NCI-H2196 treated with DMSO at 0.1 percent for 48 hours (cell line): ENCODE measurements around the gene SETD7.

Source experiments
- DNase-seq: peaks from one replicate; lab custom pipeline; 2025; ENCODE audit not compliant: unreplicated experiment; lab: John Stamatoyannopoulos, UW

SETD7 gene

DNA sequence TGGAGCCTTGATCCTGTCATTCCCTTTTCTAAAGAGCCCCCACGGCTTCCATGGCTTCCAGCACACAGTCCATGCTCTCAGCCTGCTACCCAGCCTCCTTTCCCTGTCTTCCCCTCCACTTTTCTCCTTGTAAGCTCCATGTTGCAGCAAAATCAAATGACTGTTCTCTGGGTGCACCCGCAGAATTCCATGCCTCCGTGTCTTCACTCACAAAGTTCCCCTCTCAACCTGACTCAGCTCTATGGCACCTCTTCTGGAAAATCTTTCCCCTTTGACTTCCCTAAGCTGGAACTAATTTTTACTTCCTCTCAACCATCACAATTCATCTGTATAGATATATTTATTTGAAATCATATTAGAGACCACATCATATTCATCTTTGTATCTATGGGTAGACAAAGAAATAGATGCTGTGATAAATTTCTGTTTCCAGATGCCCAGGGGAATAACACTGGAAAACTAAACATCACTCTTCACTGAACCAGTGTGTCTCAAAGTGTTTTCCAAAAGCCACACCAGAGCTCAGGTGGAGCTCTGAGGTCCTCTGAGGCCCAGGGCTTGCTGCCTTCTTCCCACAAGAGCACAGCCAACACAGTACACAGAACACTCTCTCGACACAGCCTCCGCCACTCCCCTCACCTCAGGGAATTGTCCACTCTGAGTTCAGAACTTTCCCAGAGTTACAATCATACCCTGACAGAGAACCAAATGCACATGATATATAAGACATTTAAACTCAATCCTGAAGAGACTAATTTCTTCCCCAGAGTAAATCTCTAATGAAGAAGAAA is 3.3 kb downstream of the SETD7 start:
- no peak for DNase-seq

- no peak for DNase-seq
These were observed 5.1 kb downstream of the SETD7 start for GRCh38 chr4:139550724-139551429.

GRCh38 chr4:139547979-139548378 is 8.0 kb downstream of the SETD7 start:
- DNase-seq: no peak

GRCh38 chr4:139540632-139541031 is 15.4 kb downstream of the SETD7 start:
- DNase-seq: no peak

GRCh38 chr4:139540161-139540560 is 15.9 kb downstream of the SETD7 start:
- DNase-seq: no peak

DNA sequence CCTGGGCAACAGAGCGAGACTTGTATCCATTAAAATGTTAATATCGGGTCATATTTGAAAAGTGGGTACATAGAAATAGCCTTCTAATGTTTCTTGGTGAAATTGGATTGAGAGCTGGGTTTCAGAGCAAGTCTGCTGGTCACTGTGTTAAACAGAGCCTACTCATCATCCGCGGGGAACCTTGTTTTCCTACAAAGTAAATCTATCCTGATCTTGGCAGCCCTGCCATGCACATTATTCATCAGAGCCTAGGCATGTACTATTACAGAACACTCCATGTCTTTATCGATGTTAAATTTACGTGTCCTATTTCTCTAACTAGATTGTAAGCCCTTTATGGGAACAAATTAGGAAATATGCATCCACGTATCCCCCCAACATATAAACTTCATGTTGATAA is 18.7 kb downstream of the SETD7 start:
- DNase-seq: no peak

DNA sequence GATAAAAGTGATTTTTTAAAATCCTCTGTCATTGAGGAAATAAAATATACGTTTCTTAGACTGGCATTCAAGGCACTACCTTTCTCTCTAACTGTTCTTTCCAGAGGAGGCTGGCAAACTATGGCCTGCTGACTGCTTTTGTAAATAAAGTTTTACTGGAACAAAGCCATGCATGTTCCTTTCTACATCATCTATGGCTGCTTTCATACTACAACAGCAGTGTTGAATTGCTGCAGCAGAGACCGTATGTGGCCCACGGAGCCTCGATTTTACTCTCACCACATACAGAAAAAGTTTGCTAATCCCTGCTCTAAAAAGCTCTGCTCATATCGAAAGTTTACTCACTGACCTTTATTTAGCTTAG is 20.2 kb downstream of the SETD7 start:
- no peak for DNase-seq

DNA sequence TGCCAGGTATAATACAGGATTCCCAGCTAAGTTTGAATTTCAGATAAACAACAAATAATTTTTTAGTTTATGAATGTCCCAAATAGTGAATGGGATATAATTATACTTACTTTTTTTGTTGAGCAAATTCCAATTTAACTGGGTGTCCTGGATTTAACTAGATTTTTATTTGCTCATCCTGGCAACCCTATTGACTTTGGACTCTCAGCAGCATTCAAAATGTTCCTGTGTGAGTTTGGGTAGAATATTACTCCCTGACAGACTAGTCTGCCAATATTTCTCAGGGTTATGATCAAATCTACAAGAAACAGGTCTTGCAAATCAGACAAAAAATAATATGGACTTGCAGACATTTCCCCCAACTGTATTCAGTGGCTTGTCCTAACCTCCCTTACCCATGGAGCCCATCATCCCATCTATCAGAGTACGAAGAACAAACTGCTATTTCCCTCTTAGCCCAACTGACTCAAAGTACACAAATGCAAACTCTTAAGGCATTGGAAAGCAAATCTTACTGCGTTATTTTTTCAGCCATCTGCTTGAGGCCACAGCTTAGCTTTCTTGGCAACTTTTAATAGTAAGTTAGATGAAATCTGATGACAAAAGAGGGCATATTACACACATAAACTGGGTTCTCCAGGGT is 20.7 kb downstream of the SETD7 start:
- no peak for DNase-seq

DNA sequence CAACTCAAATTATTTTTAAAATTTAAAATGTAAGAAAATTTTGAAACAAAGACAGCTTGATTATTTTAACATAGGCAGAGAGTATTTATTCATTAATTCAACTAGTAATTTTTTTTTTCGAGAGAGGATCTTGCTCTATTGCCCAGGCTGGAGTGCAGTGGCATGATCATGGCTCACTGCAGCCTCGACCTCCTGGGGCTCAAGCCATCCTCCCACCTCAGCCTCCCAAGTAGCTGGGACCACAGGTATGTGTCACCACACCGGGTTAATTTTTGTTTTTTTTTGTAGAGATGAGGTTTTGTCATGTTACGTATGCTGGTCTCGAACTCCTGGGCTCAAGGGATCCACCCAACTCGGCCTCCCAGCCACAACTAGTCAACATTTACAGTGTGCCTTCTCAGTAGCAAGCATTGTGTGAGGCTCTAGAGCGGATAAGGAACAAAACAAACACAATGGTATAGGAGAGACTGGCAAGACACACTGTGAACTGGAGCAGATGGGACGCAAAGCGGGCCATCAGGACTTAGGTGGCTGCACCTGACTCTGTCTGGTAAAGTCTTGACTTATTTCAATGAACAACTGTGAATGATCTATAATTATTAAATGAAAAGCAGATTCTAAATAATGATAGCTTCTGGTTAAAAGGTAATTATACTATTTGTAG is 21.6 kb downstream of the SETD7 start:
- no peak for DNase-seq

DNA sequence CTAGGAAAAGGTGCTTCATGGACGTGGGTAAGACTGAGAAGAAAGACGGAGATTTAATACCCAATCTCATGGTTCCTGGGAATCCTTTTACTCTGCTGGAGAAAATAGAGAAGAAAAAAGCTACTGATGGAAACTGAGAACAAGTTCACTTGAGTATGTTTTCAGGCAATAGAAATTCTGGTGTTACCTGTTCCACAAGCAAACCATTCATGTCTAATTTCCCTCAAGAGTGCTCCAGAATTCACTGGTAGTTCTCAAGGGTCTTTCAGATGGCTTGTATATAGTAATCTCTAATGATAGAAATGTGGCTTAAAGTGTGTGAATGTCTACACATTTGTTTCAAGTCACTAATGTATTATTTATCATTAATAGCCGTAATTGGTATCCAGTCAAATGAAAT is 22.5 kb downstream of the SETD7 start:
- DNase-seq: no peak

DNA sequence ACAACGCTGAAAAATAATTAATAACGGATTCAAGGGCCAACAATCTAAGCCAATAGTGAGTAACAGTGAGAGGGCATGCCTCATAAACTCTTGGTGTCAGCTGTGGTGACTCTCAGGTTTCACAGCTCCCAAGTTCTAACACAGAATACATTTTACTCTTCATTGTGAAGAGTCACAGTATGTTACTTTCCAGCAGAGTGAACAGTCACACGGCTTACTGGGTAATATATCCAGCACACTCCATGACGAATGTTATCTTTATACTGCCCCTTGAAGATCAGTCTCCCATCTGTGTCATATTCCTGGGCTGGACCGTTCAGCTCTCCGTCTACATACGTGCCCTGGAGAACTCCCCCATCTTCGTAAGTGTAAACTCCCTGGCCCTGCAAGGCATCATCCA is 23.1 kb downstream of the SETD7 start:
- no peak for DNase-seq

GRCh38 chr4:139530833-139531427 is 25.1 kb downstream of the SETD7 start:
- DNase-seq: no peak

DNA sequence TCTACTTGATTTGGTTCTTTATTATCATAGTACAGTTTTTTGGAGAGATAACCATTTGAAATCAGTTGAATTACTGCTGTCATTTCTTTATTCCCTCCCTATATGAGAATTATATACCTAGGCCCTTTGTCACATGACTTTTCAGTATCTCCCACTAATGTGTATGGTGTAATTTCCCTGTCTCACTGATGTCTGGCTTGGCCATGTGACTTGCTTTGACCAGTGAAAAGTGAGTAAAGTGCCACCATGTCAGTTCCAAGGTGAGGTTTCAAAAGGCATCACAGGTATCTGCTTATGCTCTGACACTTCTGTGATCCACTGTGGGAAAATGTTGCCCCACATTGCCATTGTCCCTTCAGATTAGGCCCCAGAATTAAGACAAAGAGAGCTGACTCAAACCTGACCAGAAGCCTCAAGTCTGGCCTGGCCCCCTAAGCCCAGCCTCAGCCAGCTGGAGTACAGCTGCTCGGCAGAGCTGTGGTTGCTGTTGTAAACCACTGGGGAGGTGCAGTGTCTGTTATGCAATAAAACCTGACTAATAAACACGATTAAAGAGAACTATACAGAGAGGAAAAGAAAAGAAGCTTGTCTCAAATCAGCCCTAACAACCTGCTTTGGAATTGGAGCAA is 27.5 kb downstream of the SETD7 start:
- no peak for DNase-seq

- DNase-seq: no peak
These were observed 29.1 kb downstream of the SETD7 start for GRCh38 chr4:139526928-139527327.

GRCh38 chr4:139525414-139525813 is 30.6 kb downstream of the SETD7 start:
- no peak for DNase-seq

GRCh38 chr4:139524062-139524631 is 31.9 kb downstream of the SETD7 start:
- no peak for DNase-seq

- DNase-seq: no peak
These were observed 32.9 kb downstream of the SETD7 start for GRCh38 chr4:139523076-139523475.

GRCh38 chr4:139522457-139522856 is 33.6 kb downstream of the SETD7 start:
- DNase-seq: no peak

DNA sequence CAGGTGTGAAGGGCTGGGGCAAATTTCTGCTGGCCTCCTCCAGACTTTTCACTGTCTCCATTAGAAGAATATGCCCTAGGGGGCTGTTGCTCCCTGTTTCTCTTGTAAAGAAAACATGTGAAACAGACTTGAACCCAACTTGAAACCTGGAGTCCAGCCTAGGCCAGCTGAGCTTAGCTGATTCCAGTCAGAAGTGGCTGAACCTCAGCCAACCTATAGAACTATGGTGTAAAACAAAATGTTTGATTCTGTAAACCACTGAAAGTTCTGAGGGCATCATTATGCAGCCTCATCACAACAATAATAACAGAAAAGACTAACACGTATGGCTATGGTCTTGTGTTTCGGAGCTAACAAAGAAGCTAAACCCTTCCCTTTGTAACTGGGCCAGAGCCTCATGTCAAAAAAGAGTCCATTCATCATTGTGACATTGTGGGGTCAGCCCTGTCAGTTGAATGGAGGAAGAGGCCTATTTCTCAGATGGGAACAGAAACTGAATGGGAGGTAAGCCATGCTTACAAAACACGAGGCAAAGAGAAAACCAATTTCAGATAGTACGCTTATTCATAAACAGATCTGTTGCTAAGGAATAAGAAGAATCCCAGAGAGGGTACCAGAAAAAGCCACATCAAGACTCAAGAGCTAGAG is 34.1 kb downstream of the SETD7 start:
- no peak for DNase-seq

DNA sequence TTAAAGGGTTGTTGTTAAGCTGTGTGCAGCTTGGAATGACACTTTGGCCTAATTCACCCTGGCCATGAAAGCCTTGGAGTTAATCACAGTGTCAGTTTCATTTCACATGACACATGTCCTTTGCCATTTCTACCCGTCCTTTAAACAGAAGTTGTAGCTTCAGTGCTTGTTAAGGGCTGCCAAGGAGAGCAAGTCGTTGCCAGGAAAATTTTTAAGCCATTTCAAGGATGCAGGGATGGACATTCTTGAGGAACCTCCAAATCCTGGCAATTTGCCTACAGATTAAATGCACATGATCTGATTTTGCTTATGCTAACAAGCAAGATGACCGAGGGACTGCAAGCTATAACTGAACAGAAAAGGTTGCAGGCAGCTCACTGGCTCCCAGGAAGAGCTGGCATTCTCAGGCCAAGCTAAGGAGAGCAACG is 40.5 kb downstream of the SETD7 start:
- no peak for DNase-seq
